Measurements from ENCODE around the gene F5.
A peak's percentile ranks its signal among the peaks of the same experiment; 100 is the strongest.

F5 gene

DNA sequence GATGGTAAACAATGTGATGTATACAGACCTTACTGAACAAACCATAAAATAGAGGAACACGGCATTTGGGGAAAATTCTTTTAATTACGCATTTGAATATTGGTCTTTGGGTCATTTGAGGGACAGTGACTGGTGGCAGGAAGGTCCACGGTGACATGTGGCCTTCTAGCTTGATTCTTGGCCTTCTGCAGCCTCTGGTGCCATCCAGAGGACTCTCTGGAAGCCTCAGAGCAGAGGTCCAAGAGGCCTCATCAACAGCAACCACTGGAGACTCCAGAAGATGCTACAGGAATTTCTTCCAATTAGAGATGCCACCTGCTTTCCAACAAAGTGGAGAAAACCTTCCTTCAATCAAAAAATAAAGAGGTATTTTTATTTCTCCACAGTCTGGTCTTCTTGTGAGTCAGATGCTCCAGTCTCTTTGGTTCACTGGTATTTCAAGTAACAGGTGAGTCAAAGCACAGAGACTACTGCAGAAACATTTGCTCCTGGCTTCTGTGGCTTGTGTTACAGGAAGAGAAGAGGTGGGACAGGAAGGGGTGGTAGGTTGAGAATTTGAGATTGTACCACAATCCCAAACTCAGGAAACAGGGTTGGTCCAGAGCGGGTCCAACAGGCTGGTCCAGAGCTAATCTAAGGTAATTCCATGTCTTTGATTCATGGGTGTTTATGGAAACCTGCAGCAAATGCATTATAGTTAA lies 2.7 kb upstream of the F5 start:
- DNase-seq (ENCODE audit: insufficient read length, low spot score), result no peak
- FAIRE-seq, result no peak

DNA sequence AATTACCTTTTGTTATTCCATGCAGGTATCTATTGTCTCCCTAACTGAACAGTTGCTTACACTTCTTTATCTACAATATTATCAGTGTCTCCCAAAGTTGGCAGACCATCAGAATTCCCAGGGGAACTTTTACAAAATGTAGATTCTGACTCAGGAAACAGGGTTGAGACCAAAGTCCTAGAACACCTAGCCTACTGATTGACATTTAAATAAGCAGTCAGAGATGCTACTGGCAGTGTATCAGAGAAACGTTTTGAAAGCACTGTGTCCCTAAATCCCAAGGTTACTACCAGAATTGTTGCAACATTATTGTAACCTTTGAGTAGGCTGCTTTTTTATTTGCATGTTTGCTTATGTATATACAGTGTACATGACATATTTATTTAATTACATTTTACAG lies 1.8 kb upstream of the F5 start:
- FAIRE-seq (no peak), DNase-seq (ENCODE audit: insufficient read length, low spot score) (no peak)

DNA sequence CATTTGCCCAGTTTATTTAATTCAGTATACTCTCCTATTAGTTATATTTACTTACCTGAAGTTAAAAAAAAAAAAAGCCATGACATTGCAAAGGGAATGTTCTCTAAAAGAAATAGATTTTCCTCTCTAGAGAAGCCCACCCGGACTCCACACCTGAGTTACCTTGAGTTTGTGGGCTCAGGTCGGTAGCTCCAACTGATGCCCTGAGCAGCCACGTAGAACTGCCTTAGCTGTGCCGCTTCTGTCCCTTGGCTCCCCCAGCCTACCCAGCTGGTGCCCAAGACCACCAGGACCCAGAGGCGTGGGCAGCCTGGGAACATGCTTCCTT lies 250 bp downstream of the F5 start:
- FAIRE-seq (no peak), DNase-seq (ENCODE audit: insufficient read length, low spot score) (no peak)

DNA sequence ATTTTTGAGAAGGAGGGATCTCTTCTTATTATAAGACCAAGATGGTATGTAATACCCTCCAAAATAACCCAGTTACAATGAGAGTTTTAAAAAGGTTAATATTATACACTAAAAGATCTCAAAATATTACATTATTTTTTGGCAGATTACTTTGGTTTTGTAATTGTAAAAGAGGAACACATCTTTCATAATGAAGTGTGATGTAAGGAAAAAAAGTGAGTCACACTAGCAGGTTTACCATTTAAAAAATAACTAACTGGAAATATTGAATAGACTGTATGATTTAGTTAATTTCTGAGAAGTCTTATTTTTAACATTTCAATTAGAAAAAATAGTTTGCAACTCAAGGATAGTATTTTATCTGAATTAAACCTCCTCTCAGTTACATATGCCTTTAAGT lies 1.1 kb downstream of the F5 start:
- DNase-seq (ENCODE audit: insufficient read length, low spot score) (no peak), FAIRE-seq (no peak)

DNA sequence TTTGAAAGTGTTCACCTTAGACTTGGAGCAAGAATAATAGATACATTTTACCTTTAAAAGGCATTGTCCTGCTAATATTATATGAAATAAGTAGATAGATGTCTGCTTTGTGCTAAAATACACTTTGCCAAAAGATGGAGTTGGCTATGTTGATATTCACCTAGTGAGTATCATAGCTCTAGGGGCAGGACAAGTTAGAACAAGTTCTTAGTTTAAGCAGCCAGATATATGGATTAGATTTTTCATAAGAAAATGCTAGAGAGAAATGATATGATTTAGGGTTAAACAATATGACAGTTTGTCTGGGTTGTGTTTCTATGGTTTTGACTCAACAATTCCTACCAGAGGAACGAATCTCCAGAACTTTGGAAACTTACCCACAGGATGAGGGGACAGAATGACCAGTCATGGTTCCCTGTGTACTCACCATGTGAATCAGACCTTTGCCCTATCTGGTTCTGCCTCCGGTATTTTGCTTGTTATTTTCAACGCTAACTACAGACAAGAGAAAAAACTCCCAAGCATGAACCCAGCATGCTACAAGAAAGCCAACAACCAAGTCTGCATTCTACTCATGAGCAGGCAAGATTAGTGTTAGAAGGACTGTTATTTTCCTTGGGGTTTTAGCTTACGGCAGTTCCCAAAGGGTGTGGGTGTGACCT lies 1.7 kb downstream of the F5 start:
- FAIRE-seq (no peak), DNase-seq (ENCODE audit: insufficient read length, low spot score) (no peak)

DNA sequence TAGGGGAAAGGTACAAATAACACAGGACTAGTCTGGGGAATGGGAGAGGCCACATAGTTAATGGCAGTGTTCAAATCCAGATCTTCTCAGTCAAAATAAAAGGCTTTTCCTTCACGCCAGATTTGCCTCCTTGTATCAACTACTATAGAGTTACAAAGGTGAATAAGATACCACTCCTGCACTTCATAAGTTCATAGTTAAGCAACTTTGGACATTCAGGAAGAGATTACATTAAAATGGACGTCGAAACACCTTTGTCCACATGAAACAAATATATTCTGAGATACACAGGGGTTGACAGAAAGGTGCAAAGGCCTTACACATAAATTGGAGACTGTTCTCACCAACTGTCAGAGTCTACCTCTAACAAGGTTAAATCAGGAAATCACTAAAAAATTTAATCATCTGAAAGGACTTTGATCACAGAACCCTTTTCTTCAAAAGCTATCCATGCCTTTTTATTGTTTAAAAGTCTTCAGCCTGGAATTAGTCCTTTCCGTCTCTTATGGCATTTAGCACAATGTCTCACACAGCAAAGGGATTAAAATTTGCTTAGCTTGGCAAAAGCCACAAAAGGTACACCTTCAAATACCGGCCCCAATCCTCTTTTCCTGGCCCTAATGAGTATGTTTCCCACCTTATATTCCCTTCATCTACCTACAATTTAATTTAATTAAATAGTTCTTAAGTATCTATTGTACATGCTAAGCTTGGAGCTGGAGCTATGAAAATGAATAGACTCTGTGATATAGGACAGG lies 8.1 kb downstream of the F5 start:
- FAIRE-seq, result no peak
- no peak for DNase-seq (ENCODE audit: insufficient read length, low spot score)

DNA sequence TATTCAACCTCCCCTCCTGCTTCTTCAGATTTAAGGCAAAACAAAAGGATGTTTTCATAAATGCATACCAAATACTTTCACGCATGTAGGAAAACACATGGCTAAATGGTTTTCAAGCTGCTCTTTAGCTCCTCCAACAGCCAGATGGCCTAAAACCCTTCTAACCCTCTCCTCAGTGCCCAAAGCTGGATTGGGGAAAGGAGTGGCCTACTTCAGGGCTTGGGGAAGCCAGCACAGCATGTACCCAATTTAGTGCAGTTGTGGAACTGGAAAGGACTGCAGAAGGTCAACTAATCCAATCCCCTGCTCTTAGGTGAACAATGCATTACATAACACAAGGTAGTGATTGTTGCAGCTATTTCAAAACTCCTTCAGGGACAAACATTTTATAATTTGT lies 9.3 kb downstream of the F5 start:
- FAIRE-seq, result no peak
- no peak for DNase-seq (ENCODE audit: insufficient read length, low spot score)

DNA sequence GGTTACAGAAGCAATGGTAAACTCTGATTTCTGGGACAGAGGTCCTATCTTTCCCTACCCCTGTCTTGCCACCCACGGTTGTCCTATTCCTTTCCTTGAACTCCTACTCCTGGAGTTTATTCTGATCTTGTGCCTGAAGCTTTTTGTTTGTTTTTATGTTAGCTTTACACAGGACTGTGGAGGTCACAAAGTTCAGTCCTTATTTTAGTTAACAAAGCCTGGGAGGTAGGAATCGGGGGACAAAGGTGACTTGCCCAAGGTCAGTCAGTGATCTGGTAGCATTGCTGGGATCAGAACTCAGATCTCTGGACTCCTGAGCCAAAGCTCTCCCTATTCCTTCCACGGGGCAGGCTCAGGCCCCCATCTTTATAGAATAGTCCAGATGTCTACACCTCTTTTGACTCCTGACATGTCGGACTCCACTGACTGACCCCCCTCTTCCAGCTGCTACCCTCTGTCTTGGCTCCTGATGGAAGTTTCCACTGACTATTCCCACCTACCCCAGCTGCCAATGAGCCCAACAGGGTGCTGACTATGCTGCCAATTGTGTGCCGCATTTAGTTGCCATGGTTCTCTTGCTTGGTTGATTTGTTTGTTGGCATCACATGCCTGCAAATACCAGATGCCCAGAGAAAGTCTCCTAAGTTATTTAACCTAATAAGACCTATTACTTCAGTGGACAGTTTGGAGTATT lies 9.9 kb downstream of the F5 start:
- FAIRE-seq (no peak), DNase-seq (ENCODE audit: insufficient read length, low spot score) (no peak)

DNA sequence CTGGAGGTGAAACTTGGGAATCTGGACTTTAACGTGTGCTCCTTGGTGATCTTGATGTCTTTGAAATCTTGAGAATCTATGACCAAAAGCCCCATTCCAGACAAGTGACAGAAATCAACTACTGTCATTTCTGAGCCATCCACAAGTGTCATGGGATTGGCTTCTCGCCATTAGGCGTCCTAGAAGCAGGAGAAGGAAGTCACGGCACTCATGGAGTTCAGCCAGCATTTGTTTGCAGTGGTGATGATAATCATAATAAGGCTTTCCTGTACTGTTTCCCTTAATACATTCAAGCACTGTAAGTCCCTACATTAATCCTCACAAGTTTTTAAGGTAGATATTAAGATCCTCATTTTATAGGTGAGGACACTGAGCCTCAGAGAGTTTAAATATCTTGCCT lies 11.9 kb downstream of the F5 start:
- FAIRE-seq (no peak), DNase-seq (ENCODE audit: insufficient read length, low spot score) (no peak)

DNA sequence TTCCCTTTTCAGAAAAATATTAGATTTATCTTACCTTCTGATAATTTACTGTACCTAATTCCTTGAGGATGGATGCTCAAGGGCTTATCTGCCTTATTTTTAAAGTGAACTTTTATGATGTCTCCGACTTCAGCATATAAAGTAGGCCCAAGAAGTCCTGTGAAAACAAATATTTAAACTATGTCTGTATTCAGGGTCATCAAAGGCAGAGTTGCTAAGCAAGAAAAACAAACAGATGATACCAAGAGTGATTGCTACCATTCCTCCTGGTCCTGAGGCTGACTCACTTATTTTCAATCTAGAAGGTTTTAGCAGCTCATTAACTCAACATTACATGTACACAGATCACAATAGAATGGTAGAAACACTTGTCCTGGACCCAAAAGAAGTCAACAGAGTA lies 14.1 kb downstream of the F5 start:
- FAIRE-seq (no peak), DNase-seq (ENCODE audit: insufficient read length, low spot score) (no peak)

DNA sequence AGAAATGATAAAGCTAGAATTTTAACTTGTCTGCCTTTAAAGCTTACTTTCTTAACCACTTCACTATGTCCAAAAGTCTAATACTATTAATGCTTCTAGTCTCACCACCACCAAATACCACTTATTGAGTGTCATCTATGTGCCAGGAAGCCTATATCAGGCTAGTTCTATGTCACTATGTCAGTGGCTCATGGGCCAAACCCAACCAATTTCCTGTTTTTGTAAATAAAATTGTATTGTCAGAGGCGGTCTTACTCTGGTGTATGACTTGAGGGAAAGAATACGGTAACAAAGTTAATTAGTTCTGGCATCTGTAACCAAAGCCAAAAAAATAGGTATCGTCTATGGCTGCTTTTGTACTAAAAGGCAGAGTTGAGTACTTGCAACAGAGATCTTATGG lies 14.8 kb downstream of the F5 start:
- FAIRE-seq, result no peak
- no peak for DNase-seq (ENCODE audit: insufficient read length, low spot score)

DNA sequence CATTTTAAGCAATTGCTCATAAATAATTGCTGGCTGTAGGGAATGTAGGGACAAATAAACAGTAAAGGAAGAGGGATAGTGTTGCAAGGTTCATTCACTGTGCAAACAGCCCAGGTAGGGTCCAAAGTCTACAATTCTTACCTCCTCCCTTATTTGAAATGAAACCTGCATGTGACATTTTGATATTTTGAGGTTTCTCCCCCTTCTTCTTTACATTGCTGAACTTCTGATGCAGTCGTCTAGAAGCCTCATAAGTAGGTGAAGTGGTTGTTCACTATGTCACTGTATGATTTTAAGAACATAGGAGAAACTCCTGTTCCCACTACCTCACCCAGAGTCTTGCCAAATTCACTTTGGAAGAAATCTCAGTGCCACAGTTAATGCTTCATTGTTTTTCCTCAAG lies 16.1 kb downstream of the F5 start:
- FAIRE-seq (no peak), DNase-seq (ENCODE audit: insufficient read length, low spot score) (no peak)

DNA sequence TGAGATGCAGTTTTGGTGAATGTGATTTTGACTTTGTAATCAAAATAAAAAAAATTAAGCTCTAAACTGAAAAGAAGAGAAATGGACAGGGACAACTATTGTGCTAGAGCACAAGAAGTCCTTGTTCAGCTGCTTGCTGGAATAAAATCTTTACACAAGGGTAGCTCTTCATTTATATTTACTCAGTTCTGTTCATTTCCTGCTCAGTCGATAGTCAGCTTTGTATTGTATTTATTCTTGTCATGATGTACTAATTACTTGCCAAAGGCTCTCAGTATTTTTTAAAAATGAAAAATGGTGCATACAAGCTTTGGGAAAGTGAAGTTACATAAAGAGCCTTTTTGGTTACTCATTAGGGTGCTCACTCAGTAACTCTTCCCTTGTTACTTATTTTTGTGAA lies 17.8 kb downstream of the F5 start:
- FAIRE-seq, result no peak
- DNase-seq (ENCODE audit: insufficient read length, low spot score), result no peak

DNA sequence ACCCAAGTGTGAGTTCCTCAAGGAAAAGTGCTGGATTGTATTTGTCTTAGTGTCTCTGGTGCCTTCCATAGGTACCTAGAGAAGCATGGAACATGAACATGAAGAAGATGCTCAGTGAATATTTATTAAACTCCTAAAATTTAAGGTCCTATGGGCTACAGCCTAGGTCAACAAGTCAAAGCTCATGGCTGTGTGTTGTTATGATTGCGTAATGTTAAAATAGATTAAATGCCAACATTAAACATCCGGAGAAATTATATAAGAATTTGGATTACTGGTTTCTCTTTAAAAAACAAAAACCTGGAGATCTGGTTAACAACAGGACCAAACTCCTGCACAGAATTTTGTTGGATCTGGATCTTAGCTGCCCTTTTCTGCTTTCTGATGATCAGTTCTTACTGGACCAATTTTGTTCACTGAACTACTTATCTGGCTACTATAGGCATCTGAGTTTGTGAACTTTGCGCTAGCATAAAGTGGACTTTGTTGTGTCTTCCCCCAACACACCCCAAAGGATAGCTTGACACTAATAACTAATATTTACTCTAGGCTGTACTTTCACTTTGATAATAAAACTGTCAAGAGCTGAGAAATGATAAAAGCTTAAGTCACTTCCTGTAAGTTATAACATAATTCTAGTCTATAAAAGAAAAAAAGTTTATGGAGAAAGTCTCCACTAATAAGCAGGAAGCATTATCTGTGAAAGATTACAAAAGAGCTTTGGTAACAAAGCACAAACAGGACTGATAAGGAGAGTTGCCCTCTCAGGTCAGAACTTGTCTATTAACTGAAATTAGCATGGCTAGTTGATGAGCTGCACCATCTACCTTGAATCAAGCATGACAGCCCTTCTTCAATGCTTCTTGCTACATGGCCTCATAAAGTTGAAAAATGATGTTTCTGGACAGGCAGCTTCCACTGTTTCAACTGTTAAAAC lies 20.7 kb downstream of the F5 start:
- DNase-seq (ENCODE audit: insufficient read length, low spot score) (no peak), FAIRE-seq (no peak)

DNA sequence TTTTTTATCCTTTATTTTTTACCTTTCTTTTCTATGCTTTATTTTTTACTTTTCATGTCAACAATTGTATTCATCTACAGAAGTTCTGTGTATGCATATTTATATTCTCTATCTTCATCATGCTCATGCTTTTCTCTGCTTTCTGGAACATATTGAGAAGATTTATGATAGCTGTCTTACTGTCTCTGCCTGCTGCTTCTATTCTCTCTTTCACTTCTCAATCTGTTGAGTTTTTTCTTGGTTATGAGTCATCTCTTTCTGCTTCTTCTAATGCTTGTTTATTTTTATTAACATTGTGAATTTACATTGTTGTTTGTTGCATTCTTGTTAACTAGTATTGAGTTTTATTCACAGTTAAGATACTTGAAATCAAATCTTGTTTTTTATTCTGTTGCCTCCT lies 22.6 kb downstream of the F5 start:
- no peak for DNase-seq (ENCODE audit: insufficient read length, low spot score)
- no peak for FAIRE-seq

DNA sequence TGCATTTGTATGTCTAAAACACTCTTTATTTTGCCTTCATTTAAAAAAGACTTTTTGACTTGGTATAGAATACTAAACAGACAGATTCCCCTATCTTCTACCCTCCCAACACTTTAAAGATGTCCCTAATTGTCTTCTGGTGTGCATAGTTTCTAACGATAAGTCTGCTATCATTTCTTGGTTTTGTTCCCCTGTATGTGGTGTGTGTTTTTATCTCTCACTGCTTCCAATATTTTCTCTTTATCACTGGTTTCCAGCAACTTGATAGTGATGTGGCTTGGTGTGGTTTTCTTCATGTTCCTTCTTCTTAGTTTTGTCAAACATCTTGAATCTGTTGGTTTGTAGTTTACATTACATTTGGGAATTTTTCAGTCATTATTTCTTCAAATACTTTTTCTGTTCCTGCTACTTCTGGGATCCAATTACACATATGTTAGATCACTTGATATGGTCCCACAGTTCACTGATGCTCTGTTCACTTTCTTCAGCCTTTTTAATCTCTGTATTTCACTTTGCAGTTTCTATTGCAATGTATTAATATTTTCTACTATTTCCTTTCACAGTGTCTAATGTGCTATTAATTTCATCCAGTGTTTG lies 23.2 kb downstream of the F5 start:
- no peak for FAIRE-seq
- no peak for DNase-seq (ENCODE audit: insufficient read length, low spot score)

DNA sequence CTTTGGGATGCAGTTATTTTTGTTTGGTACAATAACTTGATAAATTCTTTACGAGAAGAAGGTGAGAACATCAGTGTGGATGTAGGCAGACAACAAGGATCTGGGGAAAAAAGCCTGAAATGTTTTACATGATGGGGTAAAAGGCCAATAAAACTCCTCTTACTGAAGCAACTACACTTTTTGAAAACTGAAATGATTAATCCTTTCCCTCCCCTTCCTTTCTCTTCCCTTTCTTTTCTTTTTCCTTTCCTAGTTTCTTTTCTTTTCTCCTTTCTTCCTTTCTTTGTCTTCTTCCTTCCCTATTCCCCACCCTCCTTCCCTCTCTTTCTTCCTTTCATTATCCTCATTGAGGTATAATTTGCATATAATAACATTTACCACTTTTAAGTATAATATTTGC lies 24.6 kb downstream of the F5 start:
- DNase-seq (ENCODE audit: insufficient read length, low spot score) (no peak), FAIRE-seq (no peak)

DNA sequence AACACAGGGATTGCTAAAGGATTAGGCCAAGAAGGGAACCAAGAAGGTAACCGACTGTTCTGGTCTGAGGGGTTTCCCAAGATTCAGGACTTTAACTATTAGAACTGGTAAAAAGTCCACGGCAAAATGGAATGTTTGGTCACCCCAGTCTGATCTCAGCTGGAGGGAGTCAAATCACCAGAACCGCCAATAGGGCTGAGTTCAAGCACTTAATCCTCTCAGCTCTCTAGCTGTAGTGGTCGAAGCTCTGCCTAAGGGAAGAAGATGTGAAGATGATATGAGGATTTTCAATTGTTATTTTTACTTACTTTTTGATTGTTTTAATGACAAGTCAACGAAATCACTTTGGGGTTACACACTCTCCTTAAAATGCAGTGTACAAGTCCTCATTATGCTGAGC lies 29.1 kb downstream of the F5 start:
- FAIRE-seq, result no peak
- DNase-seq (ENCODE audit: insufficient read length, low spot score), result no peak

DNA sequence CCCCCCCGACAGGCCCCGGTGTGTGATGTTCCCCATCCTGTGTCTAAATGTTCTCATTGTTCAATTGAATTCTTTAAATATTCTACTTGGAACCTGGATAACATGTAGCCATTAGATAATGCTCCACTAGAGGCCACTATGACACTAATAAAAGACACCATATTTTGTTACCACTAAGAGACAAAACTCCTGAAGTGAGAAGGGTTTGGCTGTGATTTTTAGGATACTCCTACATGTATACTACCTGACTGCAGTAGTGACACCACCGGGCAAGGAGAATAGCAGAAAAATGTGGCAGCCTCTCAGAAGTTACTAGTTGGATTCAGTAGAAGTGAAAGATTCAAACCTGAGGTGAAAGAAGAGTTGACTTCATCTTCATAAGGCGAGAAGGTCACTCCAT lies 36.0 kb downstream of the F5 start:
- peak; percentile 28 for FAIRE-seq
- DNase-seq (ENCODE audit: insufficient read length, low spot score), result peak; percentile 23

DNA sequence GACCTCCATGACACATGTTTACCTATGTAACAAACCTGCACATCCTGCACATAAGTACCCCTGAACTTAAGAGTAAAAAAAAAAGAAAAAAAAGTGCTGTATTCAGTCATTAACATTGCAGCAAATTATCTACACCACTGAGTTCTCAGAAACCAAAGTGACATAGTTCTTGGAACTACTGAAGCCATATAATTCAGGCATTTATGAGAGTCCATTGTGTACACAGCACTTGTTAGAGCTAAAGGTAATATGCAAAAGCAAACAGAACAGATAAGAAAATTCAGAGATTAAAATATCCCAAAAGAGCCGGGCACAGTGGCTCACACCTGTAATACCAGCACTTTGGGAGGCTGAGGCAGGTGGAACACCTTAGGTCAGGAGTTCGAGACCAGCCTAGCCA lies 38.0 kb downstream of the F5 start:
- DNase-seq (ENCODE audit: insufficient read length, low spot score) (no peak), FAIRE-seq (no peak)

All from HTR-8/SVneo (cell line).